Peyer's patch (tissue), 4 donors: ENCODE results near the gene DSCAML1.

Experiments used
- POLR2A ChIP-seq, 2 donors: fragments of 450-650 bp; IDR thresholded peaks; one replicate each; pipeline ENCODE4 v1.5.1; 2017; ENCODE audit warnings: antibody characterized with exemption in 2 of 2, mild to moderate bottlenecking in 2 of 2, moderate library complexity in 2 of 2
- TF ChIP-seq, protein P1 (sequence below), 6 experiments: fragments of 450-650 bp in 4 of 6; fragments of 200-600 bp in 2 of 6; sonication (generic) in 1 of 6; IDR thresholded peaks; one replicate each; pipeline ENCODE4 v1.5.1; 2017 to 2019; ENCODE audit warnings: antibody characterized with exemption in 6 of 6, mild to moderate bottlenecking in 3 of 6, moderate library complexity in 1 of 6

GRCh38 chr11:117834838-117835443 lies 37.9 kb upstream of the DSCAML1 start:
- TF ChIP-seq, protein P1, sequence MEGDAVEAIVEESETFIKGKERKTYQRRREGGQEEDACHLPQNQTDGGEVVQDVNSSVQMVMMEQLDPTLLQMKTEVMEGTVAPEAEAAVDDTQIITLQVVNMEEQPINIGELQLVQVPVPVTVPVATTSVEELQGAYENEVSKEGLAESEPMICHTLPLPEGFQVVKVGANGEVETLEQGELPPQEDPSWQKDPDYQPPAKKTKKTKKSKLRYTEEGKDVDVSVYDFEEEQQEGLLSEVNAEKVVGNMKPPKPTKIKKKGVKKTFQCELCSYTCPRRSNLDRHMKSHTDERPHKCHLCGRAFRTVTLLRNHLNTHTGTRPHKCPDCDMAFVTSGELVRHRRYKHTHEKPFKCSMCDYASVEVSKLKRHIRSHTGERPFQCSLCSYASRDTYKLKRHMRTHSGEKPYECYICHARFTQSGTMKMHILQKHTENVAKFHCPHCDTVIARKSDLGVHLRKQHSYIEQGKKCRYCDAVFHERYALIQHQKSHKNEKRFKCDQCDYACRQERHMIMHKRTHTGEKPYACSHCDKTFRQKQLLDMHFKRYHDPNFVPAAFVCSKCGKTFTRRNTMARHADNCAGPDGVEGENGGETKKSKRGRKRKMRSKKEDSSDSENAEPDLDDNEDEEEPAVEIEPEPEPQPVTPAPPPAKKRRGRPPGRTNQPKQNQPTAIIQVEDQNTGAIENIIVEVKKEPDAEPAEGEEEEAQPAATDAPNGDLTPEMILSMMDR (IDR thresholded peaks at IDR 0.05), result no peak
- TF ChIP-seq POLR2A (IDR thresholded peaks at IDR 0.05), result no peak
